H4 (cell line): ENCODE results near the gene OR1B1. TPM values are rescaled to one million over a fixed set of nuclear protein-coding genes. Genes with fewer than 3 reads are reported as not detected.
"Not testable (repeated sequence)": the region's sequence is repeated elsewhere in the genome, so short reads cannot be mapped to it uniquely, and the experiment has no call there.

Experiments
- DNase-seq: peaks from one replicate; pipeline ENCODE4 v3.0.0-alpha.2; 2015; ENCODE audit warnings: low spot score
- total RNA-seq: library from RNA; depleted of rRNA; stranded (reverse); fragments of >200 nt; shearing (Covaris generic); gene quantifications from 2 replicates; pipeline ENCODE4 v1.2.3, GENCODE V29; 2014; rRNA removed

OR1B1 gene
- total RNA-seq: not detected in 2 replicates

- DNase-seq: no peak
Measured at GRCh38 chr9:122657527-122657926, at the start of gene OR1B1. TSS of gene OR1B1 (minus strand) at chr9:122657627.

GRCh38 chr9:122695696-122696095 is 38.3 kb upstream of the OR1B1 start:
- DNase-seq: no peak

DNA sequence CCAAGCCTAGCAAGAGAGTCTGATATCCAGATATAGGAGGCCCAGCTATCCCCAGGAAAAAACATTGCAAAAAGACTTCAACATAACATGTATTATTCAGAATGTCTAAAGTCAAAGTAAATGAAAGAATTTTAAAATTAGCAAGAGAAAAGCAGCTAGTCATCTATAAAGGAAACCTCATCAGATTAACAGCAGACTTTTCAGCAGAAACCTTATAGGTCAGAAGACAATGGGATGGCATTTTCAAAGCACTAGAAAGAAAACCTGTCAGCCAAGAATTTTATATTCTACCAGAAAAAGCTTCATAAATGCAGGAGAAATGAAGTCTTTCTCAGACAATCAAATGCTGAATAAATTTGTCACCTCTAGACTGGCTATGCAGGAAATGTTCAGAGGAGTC is 27.4 kb upstream of the OR1B1 start:
- DNase-seq: no peak

DNA sequence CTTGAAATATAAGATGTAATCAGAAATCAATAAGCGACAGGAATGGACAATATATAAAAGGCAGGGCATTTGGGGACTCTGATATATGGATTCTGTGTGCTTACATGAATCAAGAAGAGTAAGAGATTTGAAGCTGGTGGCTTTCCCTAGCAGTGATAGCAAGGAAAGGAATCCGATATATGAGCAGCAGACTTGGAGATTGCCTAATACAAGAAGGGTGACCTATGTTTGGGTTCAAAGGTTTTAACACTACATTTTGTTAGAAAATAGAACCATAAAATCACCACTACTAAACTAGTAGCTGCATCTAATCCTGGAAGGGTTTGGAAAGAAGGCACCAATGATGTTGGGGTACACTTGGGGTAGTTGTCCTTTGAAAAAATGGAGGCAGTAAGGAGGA is 15.1 kb upstream of the OR1B1 start:
- DNase-seq: no peak

DNA sequence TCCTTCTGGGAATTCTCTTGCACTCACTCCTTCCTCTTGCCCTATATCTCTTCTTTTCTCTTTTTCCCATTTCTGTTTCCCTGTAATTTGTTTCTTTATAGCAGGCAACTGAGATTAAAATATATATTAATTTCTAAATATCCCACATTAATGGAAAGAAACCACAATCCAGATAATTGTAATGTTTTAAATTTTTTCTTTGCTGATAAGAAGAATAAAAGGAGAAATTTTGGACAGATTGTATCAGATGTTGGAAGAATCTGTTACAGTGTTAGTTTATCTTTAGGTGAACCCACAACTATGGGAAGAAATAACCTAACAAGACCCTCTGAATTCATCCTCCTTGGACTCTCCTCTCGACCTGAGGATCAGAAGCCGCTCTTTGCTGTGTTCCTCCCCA is 4.0 kb upstream of the OR1B1 start, which contains the start of gene OR1L1:
Gene OR1L1 (plus strand): TSS at position 301 of the 400 bp plus-strand sequence. CDS start 0 bp downstream, at position 301.
- DNase-seq: no peak

- DNase-seq: no peak
Measured at GRCh38 chr9:122656378-122656777, 1.0 kb downstream of the OR1B1 start.

DNA sequence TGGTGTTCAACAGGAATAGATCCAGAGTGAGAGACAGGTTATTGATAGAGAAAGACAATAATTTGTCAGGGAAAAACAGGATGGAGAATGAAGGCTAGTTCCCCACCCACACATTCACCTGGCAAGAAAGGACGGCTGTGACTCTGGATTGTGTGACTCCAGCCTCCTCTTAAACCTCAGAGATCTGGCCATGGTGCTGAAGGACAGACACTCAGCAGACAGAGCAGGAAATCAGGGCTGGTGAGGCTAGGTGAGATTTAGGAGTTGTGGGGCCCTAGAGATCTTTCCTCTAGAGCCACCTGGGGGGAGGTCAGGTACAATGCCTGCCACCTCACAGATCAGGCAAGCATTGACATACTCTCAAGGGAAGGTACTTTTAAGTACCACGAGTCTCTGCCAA is 15.2 kb downstream of the OR1B1 start:
- no peak for DNase-seq

DNA sequence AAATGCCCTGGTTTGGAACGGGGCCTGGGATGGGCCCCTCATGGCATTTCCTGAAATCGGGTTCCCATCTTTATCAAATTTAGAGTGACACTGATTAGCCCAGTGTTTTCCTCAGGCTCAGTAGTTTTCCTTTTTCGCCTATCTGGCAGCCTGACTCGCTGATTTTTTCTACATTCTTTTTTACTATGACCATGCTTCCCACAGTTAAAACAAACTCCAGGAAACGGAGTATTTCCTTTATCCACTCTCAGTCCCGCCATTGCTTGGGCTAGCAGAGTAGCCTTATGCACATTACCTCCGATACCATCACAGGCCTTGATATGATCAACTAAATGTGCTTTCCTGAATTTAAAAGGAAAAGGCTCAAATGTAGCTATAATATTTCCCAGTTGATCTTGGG is 37.4 kb downstream of the OR1B1 start:
- no peak for DNase-seq

DNA sequence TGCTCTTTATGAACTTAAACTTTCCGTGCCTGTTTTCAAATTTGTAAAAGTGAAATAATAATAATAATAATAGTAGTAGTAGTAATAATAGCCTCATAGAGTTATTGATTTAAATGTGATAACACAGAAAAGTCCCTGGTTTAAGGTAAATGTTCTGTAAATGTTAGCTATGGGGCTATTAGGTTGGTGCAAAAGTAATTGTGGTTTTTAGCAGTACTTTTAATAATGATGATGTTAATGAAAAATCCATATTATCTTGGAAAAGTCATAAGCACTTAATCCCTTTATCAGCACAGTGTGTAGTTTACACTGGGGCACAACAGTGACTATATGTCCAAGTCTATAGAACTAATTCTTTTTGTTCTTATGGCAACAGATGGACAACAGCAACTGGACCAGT is 43.1 kb downstream of the OR1B1 start, which contains the start of gene OR1Q1:
Gene OR1Q1 (plus strand): TSS at position 377 of the 400 bp plus-strand sequence. CDS start 0 bp downstream, at position 377.
- DNase-seq: no peak

GRCh38 chr9:122609804-122610203 is 47.6 kb downstream of the OR1B1 start:
- DNase-seq: no peak

DNA sequence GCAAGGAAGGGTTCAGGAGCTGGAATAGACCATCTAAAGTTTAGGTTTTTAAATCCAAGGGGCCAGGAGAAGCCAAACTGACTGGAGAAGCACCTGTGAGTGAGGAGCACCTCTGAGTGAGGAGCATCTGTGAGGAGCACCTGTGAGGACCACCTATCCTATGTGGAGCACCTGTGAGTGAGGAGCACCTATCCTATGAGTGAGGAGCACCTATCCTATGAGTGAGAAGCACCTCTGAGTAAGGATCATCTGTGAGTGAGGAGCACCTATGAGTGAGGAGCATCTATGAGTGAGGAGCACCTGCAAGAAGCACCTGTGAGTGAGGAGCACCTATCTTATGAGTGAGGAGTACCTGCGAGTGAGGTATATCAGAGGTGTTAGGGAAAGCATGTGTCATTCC is 50.8 kb downstream of the OR1B1 start:
- DNase-seq: no peak

DNA sequence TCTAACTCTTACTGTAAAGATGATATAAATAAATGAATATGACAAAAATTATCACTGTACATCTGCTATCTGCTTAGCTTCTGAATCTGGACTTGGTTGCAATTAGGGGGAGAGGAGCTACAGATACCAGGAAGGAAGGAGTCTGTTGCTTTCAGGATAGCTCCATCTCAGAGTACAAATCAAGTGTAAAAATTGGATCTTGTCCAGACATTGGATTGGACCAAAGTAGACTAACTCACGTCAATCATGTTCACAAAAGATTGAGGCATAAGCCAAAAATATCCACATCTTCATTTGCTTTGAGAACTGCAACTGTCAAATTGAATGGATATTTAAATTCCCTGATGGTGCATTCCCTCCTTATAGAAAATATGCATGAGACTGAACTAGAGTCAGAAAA is 51.7 kb downstream of the OR1B1 start:
- no peak for DNase-seq

- not testable (repeated sequence) for DNase-seq
Measured at GRCh38 chr9:122583284-122583683, 74.1 kb downstream of the OR1B1 start, which contains the start of gene OR1L8. TSS of gene OR1L8 (minus strand) at chr9:122583384. CDS start at chr9:122568477, 14,907 bp downstream.

- DNase-seq: peak; percentile 71
Measured at GRCh38 chr9:122580360-122580759, 77.1 kb downstream of the OR1B1 start.

DNA sequence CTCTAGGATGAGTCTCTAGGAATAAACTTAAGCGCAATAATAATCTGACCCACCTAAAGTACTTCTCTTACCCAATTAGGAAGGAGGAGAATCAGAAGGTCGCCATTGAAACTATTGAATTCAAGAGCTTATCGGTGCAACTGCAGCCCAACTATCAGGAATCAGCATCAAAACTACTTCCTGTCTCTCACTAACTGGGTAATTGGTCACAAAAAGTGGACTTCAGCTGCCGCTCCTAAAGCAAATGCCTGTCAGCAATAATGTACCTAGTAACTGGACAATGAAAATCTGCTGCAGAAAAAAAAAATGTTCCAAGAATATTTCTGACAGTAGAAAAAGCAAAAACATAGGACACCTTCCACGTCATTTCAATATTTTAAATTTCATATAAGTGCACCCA is 77.6 kb downstream of the OR1B1 start:
- DNase-seq: no peak

Other genes starting within 250 kb of the OR1B1 start
- gene OR1J1, start 179.7 kb downstream of the OR1B1 start, total RNA-seq: not detected in 2 replicates
- not detected in 2 replicates for gene OR1J2, start 146.8 kb downstream of the OR1B1 start, total RNA-seq
- not detected in 2 replicates for gene OR1J4, start 138.5 kb downstream of the OR1B1 start, total RNA-seq
- gene OR1N1, start 130.3 kb downstream of the OR1B1 start, total RNA-seq: not detected in 2 replicates
- gene OR1N2, start 104.5 kb downstream of the OR1B1 start, total RNA-seq: not detected in 2 replicates
- not detected in 2 replicates for gene OR1L8, start 74.2 kb downstream of the OR1B1 start, total RNA-seq
- gene OR1Q1, start 42.9 kb downstream of the OR1B1 start, total RNA-seq: not detected in 2 replicates
- not detected in 2 replicates for gene OR1L1, start 4.1 kb upstream of the OR1B1 start, total RNA-seq
- not detected in 2 replicates for gene OR1L3, start 17.5 kb upstream of the OR1B1 start, total RNA-seq
- gene OR1L4, start 66.4 kb upstream of the OR1B1 start, total RNA-seq: not detected in 2 replicates
- gene OR1L6, start 84.7 kb upstream of the OR1B1 start, total RNA-seq: not detected in 2 replicates
- not detected in 2 replicates for gene OR5C1, start 131.3 kb upstream of the OR1B1 start, total RNA-seq
- gene OR1K1, start 142.5 kb upstream of the OR1B1 start, total RNA-seq: not detected in 2 replicates
- 32.1 and 34.4 TPM in 2 replicates for gene PDCL, start 171.0 kb upstream of the OR1B1 start, total RNA-seq
- gene RC3H2, start 247.7 kb upstream of the OR1B1 start, total RNA-seq: 16.4 and 28.7 TPM in 2 replicates